ENCODE measurements around the gene RTN4R. TPM values are rescaled to one million over a fixed set of nuclear protein-coding genes. Genes with fewer than 3 reads are reported as not detected.
A peak's percentile ranks its signal among the peaks of the same experiment; 100 is the strongest.

Gene RTN4R
- total and polyA plus RNA-seq, 2 of the 8 experiments (the other 6 are each of a cell fraction or from before 2014, with no cell fraction given): 21.8 to 41.3 TPM

DNA sequence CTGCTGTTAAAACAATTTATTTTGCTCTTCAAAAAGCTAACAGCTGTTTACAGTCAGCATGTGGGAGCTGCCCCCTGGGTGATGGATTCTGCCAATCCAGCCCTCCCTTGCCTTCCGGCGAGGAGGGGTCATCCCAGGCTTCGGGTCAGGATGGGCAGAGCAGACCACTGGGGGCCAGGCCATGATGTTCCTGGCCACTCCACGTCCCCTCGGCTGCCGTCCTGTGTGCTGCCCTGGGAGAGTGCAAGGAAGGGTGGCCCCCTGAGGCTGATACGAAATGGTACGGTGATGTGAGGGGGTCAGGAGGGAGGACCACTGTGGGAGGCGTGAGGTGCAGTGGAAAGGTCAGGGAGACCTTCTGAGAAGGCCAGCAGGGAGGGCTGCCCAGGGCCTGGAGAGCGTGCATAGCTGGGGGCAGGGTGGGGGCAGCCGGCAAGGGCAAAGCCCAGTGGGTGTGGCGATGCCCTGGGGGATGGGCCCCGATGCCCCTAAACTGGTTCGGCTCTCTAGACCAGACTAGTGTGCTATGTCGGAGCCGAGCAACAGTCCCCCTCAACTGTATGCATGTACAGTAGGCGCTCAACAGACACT, 41.3 kb downstream of the RTN4R start:
- Histone ChIP-seq H3K18ac (ENCODE audit: extremely low read depth, low read length) (no peak overlapping the region), H3K4ac (replicated peaks; ENCODE audit: insufficient read length, low read depth, low read length) (no peak overlapping the region), H2BK20ac (ENCODE audit: low read length) (no peak overlapping the region), H3K27me3 (replicated peaks in 1 of 4; ENCODE audit: control insufficient read depth in 3 of 4, extremely low read depth in 1 of 4, insufficient read depth in 3 of 4, low read length in 3 of 4) (no peaks in the 10 kb centered on the region), H2BK5ac (ENCODE audit: low read depth, low read length) (no peak overlapping the region), H4K91ac (replicated peaks; ENCODE audit: insufficient read length, low read length) (no peak overlapping the region), H3K4me3 (ENCODE audit: extremely low read depth in 1 of 4, insufficient read depth in 2 of 4, low read depth in 3 of 4, low read length in 4 of 4) (no peak overlapping the region), H3K56ac (replicated peaks; ENCODE audit: insufficient read length, low read depth, low read length) (no peak overlapping the region), H4K8ac (ENCODE audit: extremely low read depth, insufficient read depth, low read length) (peak overlapping the region; percentile 77; the same call in 1 of the 2 replicates), H3K79me2 (ENCODE audit: control insufficient read depth in 1 of 2, insufficient read depth in 2 of 2, low read length in 2 of 2) (no peaks in the 10 kb centered on the region), H2AK5ac (ENCODE audit: low read depth, low read length) (no peak overlapping the region), H3K79me1 (ENCODE audit: low read depth, low read length) (no peaks in the 10 kb centered on the region), H3K4me1 (replicated peaks in 1 of 4; ENCODE audit: control insufficient read depth in 3 of 4, insufficient read depth in 4 of 4, low read length in 3 of 4) (peaks cover 0 to 3% (median 0%) of the 10 kb centered on the region in 4 experiments; a peak in 2 of 7 replicates), H2BK15ac (ENCODE audit: low read length) (no peak overlapping the region), H3K4me2 (ENCODE audit: insufficient read depth in 1 of 2, low read depth in 2 of 2, low read length in 2 of 2) (no peak overlapping the region), H3K9me3 (ENCODE audit: insufficient read depth in 2 of 2, low read depth in 1 of 2, low read length in 1 of 2) (peaks cover 3 to 5% of the 10 kb centered on the region in 2 experiments; a peak in 2 of 4 replicates), H3K27ac (ENCODE audit: low read depth, low read length) (no peak overlapping the region), H3K23ac (ENCODE audit: insufficient read length) (no peak overlapping the region), H2AFZ (ENCODE audit: low read length) (no peak overlapping the region), H2BK12ac (ENCODE audit: low read depth, low read length) (no peak overlapping the region), H3K23me2 (ENCODE audit: low read depth, low read length) (0 out of 2 replicates have a peak, but pooled peaks cover 4% of the 10 kb centered on the region), H4K20me1 (replicated peaks in 1 of 2; ENCODE audit: control insufficient read depth in 1 of 2, insufficient read depth in 2 of 2, low read length in 2 of 2) (peaks cover 0 to 11% of the 10 kb centered on the region in 2 experiments), H3K14ac (ENCODE audit: insufficient read length) (no peak overlapping the region), H3K9ac (replicated peaks in 1 of 4; ENCODE audit: extremely low read depth in 1 of 4, low read depth in 3 of 4, low read length in 3 of 4) (no peak overlapping the region), H4K5ac (ENCODE audit: insufficient read length, low read depth, low read length) (no peak overlapping the region), H3K36me3 (ENCODE audit: control insufficient read depth in 2 of 4, insufficient read depth in 4 of 4, low read length in 3 of 4) (no peaks in the 10 kb centered on the region), H2BK120ac (replicated peaks; ENCODE audit: low read depth, low read length) (no peak overlapping the region)
- POLR2A ChIA-PET (ENCODE audit: partially characterized antibody): no interaction called here
- WGBS, 2 experiments (ENCODE audit: extremely low coverage in 1 of 2, insufficient coverage in 1 of 2, insufficient read length in 1 of 2, insufficient replicate concordance in 2 of 2, low coverage in 1 of 2, low lambda C conversion rate in 2 of 2, missing lambda C conversion rate in 1 of 2): 93% methylated on average over 16 of the region's 17 CpGs; no CpG with 5 or more reads in 1 of the 2 experiments
- FAIRE-seq (no peak), DNase-seq (ENCODE audit: low read depth in 1 of 2, low spot score in 2 of 2) (no peak)
- CTCF ChIA-PET (ENCODE audit: partially characterized antibody): interaction anchor here (0.6 to 5.8 kb wide), 7 partner anchors 11 to 72 kb away, joined by 3 to 46 read pairs (median 6); no protein-coding TSS in a partner anchor
- TF ChIP-seq YY1 (IDR thresholded peaks at IDR 0.05; ENCODE audit: low read depth, low read length) (no peak), SRF (IDR thresholded peaks at IDR 0.05; ENCODE audit: low read depth, low read length) (no peak), GTF2F1 (IDR thresholded peaks at IDR 0.05; ENCODE audit: borderline replicate concordance, low read depth, low read length) (no peak), TBP (IDR thresholded peaks at IDR 0.05; ENCODE audit: low read depth, low read length) (no peak), RXRA (IDR thresholded peaks at IDR 0.05; ENCODE audit: insufficient read depth, low read depth, low read length) (no peak), SP4 (IDR thresholded peaks at IDR 0.05; ENCODE audit: low read length) (no peak), TAF1 (IDR thresholded peaks at IDR 0.05; ENCODE audit: low read depth, low read length) (no peak), ZNF274 (IDR thresholded peaks at IDR 0.05; ENCODE audit: borderline replicate concordance, extremely low read depth, low read length) (no peak), ASH2L (IDR thresholded peaks at IDR 0.05; ENCODE audit: low read length) (no peak), SIX5 (IDR thresholded peaks at IDR 0.05; ENCODE audit: low read depth, low read length) (no peak)

Measured in H1 (cell line).